HepG2 (cell line): Measurements from ENCODE around the gene LTA4H. TPM values are rescaled to one million over a fixed set of nuclear protein-coding genes. Genes with fewer than 3 reads are reported as not detected.

Experiments used
- ATF5 ChIP-seq: sonication (generic); formaldehyde crosslinking; IDR thresholded peaks from 2 replicates; pipeline ENCODE4 v1.4.0; 2020; ENCODE audit warnings: mild to moderate bottlenecking, low read depth, missing genetic modification reagents
- GMEB2 ChIP-seq: IDR thresholded peaks from 2 replicates; pipeline ENCODE4 v1.6.1; 2016; ENCODE audit warnings: missing biosample characterization, missing genetic modification reagents, low read depth
- HINFP ChIP-seq: sonication (generic); formaldehyde crosslinking; IDR thresholded peaks from 2 replicates; pipeline ENCODE4 v1.4.0; 2020; ENCODE audit warnings: low read depth, mild to moderate bottlenecking, missing genetic modification reagents
- NR2F6 ChIP-seq, 2 experiments: IDR thresholded peaks; 2 replicates each; pipeline ENCODE4 v1.6.1; 2016; ENCODE audit warnings: antibody characterized with exemption in 1 of 2, mild to moderate bottlenecking in 1 of 2
- PAX8 ChIP-seq: sonication (generic); formaldehyde crosslinking; IDR thresholded peaks from 2 replicates; pipeline ENCODE4 v1.8.0; 2022; ENCODE audit warnings: mild to moderate bottlenecking, missing genetic modification reagents, borderline replicate concordance
- SNRNP70 ChIP-seq: fragments of 200-400 bp; formaldehyde crosslinking; IDR thresholded peaks from 2 replicates; pipeline ENCODE4 v1.6.1; 2017; ENCODE audit warnings: mild to moderate bottlenecking, low read depth, low read length, moderate library complexity
- SP2 ChIP-seq: sonication (generic); formaldehyde crosslinking; IDR thresholded peaks from 2 replicates; pipeline ENCODE4 v1.5.1; 2020; ENCODE audit warnings: mild to moderate bottlenecking, missing genetic modification reagents
- TFE3 ChIP-seq: IDR thresholded peaks from 2 replicates; pipeline ENCODE4 v1.6.1; 2016
- ZBTB7A ChIP-seq: sonication (generic); formaldehyde crosslinking; IDR thresholded peaks from 2 replicates; pipeline ENCODE4 v1.8.0; 2022; ENCODE audit warnings: mild to moderate bottlenecking, missing genetic modification reagents
- ZNF124 ChIP-seq: sonication (generic); formaldehyde crosslinking; IDR thresholded peaks from 2 replicates; pipeline ENCODE4 v1.4.0; 2020; ENCODE audit warnings: missing genetic modification reagents
- ZNF318 ChIP-seq: sonication (generic); formaldehyde crosslinking; IDR thresholded peaks from 2 replicates; pipeline ENCODE4 v1.4.0; 2020; ENCODE audit warnings: mild to moderate bottlenecking, missing genetic modification reagents
- ZNF362 ChIP-seq: sonication (generic); formaldehyde crosslinking; IDR thresholded peaks from 2 replicates; pipeline ENCODE4 v1.4.0; 2020; ENCODE audit warnings: missing genetic modification reagents, mild to moderate bottlenecking, borderline replicate concordance
- polyA plus RNA-seq, 8 experiments: library from polyadenylated mRNA; depleted of rRNA in 3 of 8; stranded (reverse) in 7 of 8; unstranded in 1 of 8; fragments of >200 nt; fragmentation: Illumina TruSeq in 4 of 8; extraction: Trizol in 4 of 8; gene quantifications; 2 replicates each; pipeline versions ENCODE4 v1.2.1 to v1.2.3, GENCODE V29; 2011 to 2016; ENCODE audit warnings: low read depth in 4 of 8, missing spikeins in 1 of 8, mixed read lengths in 1 of 8; ENCODE audit not compliant: insufficient read depth in 1 of 8
- total RNA-seq, 5 experiments: library from RNA; depleted of rRNA; stranded (reverse); fragments of >200 nt; fragmentation: Illumina TruSeq; extraction: Trizol; gene quantifications; 2 replicates each; pipeline ENCODE4 v1.2.3, GENCODE V29; 2016; ENCODE audit warnings: low read depth in 1 of 5

The LTA4H gene
- total and polyA plus RNA-seq, 2 of the 13 experiments (the other 11 are each of a cell fraction or from before 2014, with no cell fraction given): 87.5 to 90.4 TPM

- TF ChIP-seq GMEB2 (CRISPR knock-in tag) (no peak), PAX8 (CRISPR knock-in tag) (no peak), ZNF124 (CRISPR knock-in tag) (0 out of 2 replicates have a peak, but pooled peaks have one; percentile 51), TFE3 (peak; percentile 63), SP2 (no peak), NR2F6 (IDR thresholded peaks at IDR 0.05) (peak; percentile 91), NR2F6 (CRISPR knock-in tag; IDR thresholded peaks at IDR 0.05) (peak; percentile 89), ZBTB7A (no peak), SNRNP70 (no peak), HINFP (CRISPR knock-in tag) (no peak), ZNF362 (CRISPR knock-in tag) (no peak), ATF5 (CRISPR knock-in tag) (no peak), ZNF318 (CRISPR knock-in tag) (no peak)
Observed at GRCh38 chr12:95966287-95966870, 69.0 kb downstream of the LTA4H start (continued).
